ENCODE results near the gene SERPINA9.

SERPINA9 gene

DNA sequence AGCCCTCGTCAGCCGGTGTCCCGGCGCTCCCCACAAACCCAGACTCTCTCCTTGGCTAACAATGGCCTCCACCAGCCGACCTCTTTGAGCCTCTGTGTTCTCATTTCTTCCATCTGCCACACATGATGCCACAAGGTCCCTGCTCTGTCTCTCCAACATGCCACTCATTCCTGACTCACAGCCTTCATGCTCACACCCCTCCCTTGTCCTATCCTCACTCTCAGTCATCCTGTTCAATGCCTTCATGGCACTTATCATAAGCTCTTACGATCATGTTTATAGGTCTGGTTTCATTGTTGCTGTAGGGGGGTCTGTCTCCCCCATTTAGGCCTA is 13.8 kb downstream of the SERPINA9 start:
- no peak for TF ChIP-seq EP300 (IDR thresholded peaks at IDR 0.05; ENCODE audit: borderline replicate concordance)
- TF ChIP-seq CEBPB (IDR thresholded peaks at IDR 0.05), result no peak
- TF ChIP-seq RAD21 (IDR thresholded peaks at IDR 0.05; ENCODE audit: low read depth), result no peak
- no peak for TF ChIP-seq TCF12 (IDR thresholded peaks at IDR 0.05; ENCODE audit: low read depth)
- TF ChIP-seq, protein P1, sequence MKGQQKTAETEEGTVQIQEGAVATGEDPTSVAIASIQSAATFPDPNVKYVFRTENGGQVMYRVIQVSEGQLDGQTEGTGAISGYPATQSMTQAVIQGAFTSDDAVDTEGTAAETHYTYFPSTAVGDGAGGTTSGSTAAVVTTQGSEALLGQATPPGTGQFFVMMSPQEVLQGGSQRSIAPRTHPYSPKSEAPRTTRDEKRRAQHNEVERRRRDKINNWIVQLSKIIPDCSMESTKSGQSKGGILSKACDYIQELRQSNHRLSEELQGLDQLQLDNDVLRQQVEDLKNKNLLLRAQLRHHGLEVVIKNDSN (IDR thresholded peaks at IDR 0.05), result no peak
- no peak for TF ChIP-seq FOXM1 (IDR thresholded peaks at IDR 0.05; ENCODE audit: borderline replicate concordance, low read depth)
- no peak for TF ChIP-seq NFIC (IDR thresholded peaks at IDR 0.05)
- TF ChIP-seq CREB1 (IDR thresholded peaks at IDR 0.05; ENCODE audit: low read depth), result no peak
- no peak for TF ChIP-seq TAF1 (IDR thresholded peaks at IDR 0.05; ENCODE audit: low read depth)
- TF ChIP-seq, protein P2, sequence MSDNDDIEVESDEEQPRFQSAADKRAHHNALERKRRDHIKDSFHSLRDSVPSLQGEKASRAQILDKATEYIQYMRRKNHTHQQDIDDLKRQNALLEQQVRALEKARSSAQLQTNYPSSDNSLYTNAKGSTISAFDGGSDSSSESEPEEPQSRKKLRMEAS (IDR thresholded peaks at IDR 0.05), result no peak
- TF ChIP-seq EGR1 (IDR thresholded peaks at IDR 0.05), result no peak
- TF ChIP-seq TEAD4 (IDR thresholded peaks at IDR 0.05), result no peak
- TF ChIP-seq ZBTB7A (IDR thresholded peaks at IDR 0.05; ENCODE audit: low read depth), result no peak
- TF ChIP-seq YY1 (IDR thresholded peaks at IDR 0.05; ENCODE audit: low read depth), result no peak
- TF ChIP-seq, protein P3, sequence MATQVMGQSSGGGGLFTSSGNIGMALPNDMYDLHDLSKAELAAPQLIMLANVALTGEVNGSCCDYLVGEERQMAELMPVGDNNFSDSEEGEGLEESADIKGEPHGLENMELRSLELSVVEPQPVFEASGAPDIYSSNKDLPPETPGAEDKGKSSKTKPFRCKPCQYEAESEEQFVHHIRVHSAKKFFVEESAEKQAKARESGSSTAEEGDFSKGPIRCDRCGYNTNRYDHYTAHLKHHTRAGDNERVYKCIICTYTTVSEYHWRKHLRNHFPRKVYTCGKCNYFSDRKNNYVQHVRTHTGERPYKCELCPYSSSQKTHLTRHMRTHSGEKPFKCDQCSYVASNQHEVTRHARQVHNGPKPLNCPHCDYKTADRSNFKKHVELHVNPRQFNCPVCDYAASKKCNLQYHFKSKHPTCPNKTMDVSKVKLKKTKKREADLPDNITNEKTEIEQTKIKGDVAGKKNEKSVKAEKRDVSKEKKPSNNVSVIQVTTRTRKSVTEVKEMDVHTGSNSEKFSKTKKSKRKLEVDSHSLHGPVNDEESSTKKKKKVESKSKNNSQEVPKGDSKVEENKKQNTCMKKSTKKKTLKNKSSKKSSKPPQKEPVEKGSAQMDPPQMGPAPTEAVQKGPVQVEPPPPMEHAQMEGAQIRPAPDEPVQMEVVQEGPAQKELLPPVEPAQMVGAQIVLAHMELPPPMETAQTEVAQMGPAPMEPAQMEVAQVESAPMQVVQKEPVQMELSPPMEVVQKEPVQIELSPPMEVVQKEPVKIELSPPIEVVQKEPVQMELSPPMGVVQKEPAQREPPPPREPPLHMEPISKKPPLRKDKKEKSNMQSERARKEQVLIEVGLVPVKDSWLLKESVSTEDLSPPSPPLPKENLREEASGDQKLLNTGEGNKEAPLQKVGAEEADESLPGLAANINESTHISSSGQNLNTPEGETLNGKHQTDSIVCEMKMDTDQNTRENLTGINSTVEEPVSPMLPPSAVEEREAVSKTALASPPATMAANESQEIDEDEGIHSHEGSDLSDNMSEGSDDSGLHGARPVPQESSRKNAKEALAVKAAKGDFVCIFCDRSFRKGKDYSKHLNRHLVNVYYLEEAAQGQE (IDR thresholded peaks at IDR 0.05; ENCODE audit: low read depth), result no peak

DNA sequence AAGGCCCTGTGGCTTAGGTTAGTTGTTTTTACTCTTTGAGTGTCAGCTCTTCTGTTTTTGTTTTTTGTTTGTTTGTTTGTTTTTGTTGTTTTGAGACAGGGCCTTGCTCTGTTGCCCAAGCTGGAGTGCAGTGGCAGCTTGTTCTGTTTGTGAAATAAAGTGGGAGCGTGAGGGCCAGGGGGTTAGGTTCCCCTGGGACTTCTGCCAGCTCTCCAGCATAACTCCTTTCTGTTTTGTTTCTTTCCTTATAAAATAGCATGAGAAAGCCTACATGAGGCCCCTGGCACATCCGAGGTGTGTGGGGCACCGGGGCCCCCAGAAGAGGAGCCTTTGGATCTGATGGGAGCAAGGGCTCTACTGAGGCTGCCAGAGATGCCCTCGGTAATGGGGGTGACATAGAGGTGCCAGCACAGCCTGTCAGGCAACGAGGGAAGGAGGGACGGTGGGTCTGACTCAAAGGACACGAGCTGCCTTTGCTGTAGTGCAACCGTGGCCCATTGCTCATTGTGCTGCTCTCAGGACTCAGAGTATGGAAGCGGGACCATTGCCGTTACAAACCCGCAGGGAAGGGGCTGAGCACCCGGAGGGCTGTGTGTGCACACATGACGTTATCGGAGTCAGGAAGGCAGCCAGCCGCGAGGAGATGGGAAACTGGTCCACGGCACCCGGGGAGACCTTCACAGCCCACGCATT is 14.3 kb downstream of the SERPINA9 start:
- TF ChIP-seq ZBTB7A (IDR thresholded peaks at IDR 0.05; ENCODE audit: low read depth), result no peak
- no peak for TF ChIP-seq TEAD4 (IDR thresholded peaks at IDR 0.05)
- no peak for TF ChIP-seq YY1 (IDR thresholded peaks at IDR 0.05; ENCODE audit: low read depth)
- TF ChIP-seq, protein P3 (IDR thresholded peaks at IDR 0.05; ENCODE audit: low read depth), result no peak
- no peak for TF ChIP-seq EGR1 (IDR thresholded peaks at IDR 0.05)
- no peak for TF ChIP-seq TAF1 (IDR thresholded peaks at IDR 0.05; ENCODE audit: low read depth)
- no peak for TF ChIP-seq RAD21 (IDR thresholded peaks at IDR 0.05; ENCODE audit: low read depth)
- no peak for TF ChIP-seq TCF12 (IDR thresholded peaks at IDR 0.05; ENCODE audit: low read depth)
- TF ChIP-seq NFIC (IDR thresholded peaks at IDR 0.05), result no peak
- TF ChIP-seq CREB1 (IDR thresholded peaks at IDR 0.05; ENCODE audit: low read depth), result no peak
- TF ChIP-seq FOXM1 (IDR thresholded peaks at IDR 0.05; ENCODE audit: borderline replicate concordance, low read depth), result no peak
- TF ChIP-seq, protein P2 (IDR thresholded peaks at IDR 0.05), result no peak
- no peak for TF ChIP-seq CEBPB (IDR thresholded peaks at IDR 0.05)

DNA sequence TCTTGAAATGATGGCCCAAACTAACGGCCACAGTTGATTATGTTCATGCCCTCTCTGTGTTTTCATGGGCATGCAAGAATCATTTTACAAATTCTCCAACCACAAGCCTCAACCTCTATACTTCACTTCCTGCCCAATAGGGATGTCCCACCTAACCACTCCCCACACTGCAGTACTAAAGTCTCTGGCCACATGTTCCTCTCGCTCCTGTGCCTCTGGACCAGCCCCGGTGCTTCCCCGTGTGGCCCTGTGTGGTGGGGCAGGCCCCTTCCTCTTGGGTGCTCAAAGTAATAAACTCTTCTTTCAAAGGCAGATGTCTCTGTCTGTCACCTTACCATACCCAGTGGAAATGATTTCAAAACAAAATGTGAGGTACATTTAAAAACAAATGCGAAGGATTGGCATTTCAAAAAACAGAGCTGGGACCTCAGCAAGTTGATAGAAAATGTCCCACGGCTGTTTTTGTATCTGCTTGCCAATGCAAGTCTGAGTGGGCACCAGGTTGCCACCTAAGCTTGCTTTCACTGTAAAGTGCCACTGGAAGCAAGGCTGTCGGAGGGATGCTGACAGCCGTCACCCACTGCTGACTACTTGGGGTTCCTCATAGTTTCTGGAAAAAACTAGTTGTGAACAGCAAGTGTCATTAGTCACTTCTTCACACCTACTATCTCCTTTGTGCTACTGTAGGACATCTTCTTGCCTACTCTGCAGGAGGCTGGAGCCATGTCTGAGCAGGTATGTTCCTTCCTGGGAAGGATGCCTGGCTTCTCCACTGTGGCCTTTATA is 15.2 kb downstream of the SERPINA9 start:
- no peak for TF ChIP-seq TCF12 (IDR thresholded peaks at IDR 0.05; ENCODE audit: low read depth)
- TF ChIP-seq CREB1 (IDR thresholded peaks at IDR 0.05; ENCODE audit: low read depth), result no peak
- no peak for TF ChIP-seq TEAD4 (IDR thresholded peaks at IDR 0.05)
- no peak for TF ChIP-seq ZBTB7A (IDR thresholded peaks at IDR 0.05; ENCODE audit: low read depth)
- no peak for TF ChIP-seq NFIC (IDR thresholded peaks at IDR 0.05)

DNA sequence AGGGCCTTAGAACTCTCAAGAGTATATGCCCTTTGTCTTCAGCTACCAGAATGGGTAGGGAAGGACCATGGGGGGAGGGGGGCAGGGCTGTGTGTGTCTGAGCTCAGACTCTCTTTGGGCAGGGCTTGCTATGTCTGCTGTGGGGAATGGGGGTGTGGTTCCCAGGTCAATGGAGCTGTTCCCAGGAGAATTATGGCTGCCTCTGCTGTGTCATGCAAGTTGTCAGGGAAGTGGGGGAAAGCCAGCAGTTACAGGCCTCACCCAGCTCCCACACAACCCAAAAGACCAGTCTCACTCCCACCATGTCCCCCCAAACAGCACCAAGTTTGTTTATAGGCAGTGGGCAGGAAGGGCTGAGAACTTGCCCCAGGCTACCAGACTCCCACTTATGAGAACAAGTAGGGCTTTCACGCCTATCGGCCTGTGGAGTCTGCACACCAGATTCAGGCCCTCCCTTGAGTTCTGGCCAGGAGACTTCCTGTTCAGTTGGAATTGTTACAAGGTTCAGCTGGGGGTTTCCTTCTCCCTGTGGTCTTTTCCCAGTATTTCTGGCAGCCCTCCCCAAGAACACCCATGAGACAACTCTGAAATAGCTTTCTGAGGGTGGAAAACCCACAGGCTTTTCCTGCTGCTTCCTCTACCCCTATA is 17.3 kb downstream of the SERPINA9 start:
- TF ChIP-seq, protein P2 (IDR thresholded peaks at IDR 0.05), result no peak
- TF ChIP-seq ZBTB7A (IDR thresholded peaks at IDR 0.05; ENCODE audit: low read depth), result no peak
- no peak for TF ChIP-seq CEBPB (IDR thresholded peaks at IDR 0.05)
- TF ChIP-seq, protein P1 (IDR thresholded peaks at IDR 0.05), result no peak
- TF ChIP-seq FOXM1 (IDR thresholded peaks at IDR 0.05; ENCODE audit: borderline replicate concordance, low read depth), result no peak
- no peak for TF ChIP-seq EGR1 (IDR thresholded peaks at IDR 0.05)

DNA sequence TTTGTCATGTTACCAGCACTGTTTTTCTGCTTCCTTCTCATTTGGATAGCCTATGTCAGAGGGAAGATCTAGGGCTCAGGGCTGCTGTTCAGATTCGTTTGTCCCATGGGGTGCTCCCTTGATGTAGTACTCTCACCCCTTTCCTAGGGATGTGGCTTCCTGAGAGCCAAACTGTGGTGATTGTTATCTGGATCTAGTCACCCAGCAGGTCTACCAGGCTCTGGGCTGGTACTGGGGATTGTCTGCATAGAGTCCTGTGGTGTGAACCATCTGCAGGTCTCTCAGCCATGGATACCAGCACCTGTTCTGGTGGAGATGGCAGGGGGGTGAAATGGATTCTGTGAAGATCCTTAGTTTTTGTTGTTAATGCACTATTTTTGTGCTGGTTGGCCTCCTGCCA is 17.9 kb downstream of the SERPINA9 start:
- no peak for TF ChIP-seq FOXM1 (IDR thresholded peaks at IDR 0.05; ENCODE audit: borderline replicate concordance, low read depth)
- TF ChIP-seq, protein P3 (IDR thresholded peaks at IDR 0.05; ENCODE audit: low read depth), result no peak
- TF ChIP-seq EGR1 (IDR thresholded peaks at IDR 0.05), result no peak
- no peak for TF ChIP-seq NFIC (IDR thresholded peaks at IDR 0.05)
- no peak for TF ChIP-seq ZBTB7A (IDR thresholded peaks at IDR 0.05; ENCODE audit: low read depth)
- TF ChIP-seq, protein P1 (IDR thresholded peaks at IDR 0.05), result no peak
- no peak for TF ChIP-seq TCF12 (IDR thresholded peaks at IDR 0.05; ENCODE audit: low read depth)
- TF ChIP-seq CEBPB (IDR thresholded peaks at IDR 0.05), result no peak
- no peak for TF ChIP-seq TEAD4 (IDR thresholded peaks at IDR 0.05)
- TF ChIP-seq YY1 (IDR thresholded peaks at IDR 0.05; ENCODE audit: low read depth), result no peak
- TF ChIP-seq EP300 (IDR thresholded peaks at IDR 0.05; ENCODE audit: borderline replicate concordance), result no peak
- TF ChIP-seq CREB1 (IDR thresholded peaks at IDR 0.05; ENCODE audit: low read depth), result no peak
- TF ChIP-seq, protein P2 (IDR thresholded peaks at IDR 0.05), result no peak
- no peak for TF ChIP-seq TAF1 (IDR thresholded peaks at IDR 0.05; ENCODE audit: low read depth)
- TF ChIP-seq RAD21 (IDR thresholded peaks at IDR 0.05; ENCODE audit: low read depth), result no peak

Data from Ishikawa (cell line).